HG02840 (cell line): ENCODE data around the gene OR4M1.
"Not testable (repeated sequence)": the region's sequence is repeated elsewhere in the genome, so short reads cannot be mapped to it uniquely, and the experiment has no call there.

ENCODE experiments used
- ATAC-seq: cut with Tn5 transposase; IDR thresholded peaks from one replicate; pipeline ENCODE4 v1.9.1; 2021; ENCODE audit warnings: mild to moderate bottlenecking, moderate library complexity, moderate number of reproducible peaks; ENCODE audit not compliant: unreplicated experiment, low FRiP score

Gene OR4M1

GRCh38 chr14:19773204-19773603 is at the start of gene OR4M1:
Gene OR4M1, plus strand, starts transcription at chr14:19773504. Its CDS starts 6,819 bp downstream, at chr14:19780323.
- not testable (repeated sequence) for ATAC-seq

GRCh38 chr14:19729359-19729758 is 43.9 kb upstream of the OR4M1 start:
- no peak for ATAC-seq

GRCh38 chr14:19729763-19730162 is 43.5 kb upstream of the OR4M1 start:
- ATAC-seq, result no peak

- not testable (repeated sequence) for ATAC-seq
Measured at GRCh38 chr14:19733893-19734292, 39.4 kb upstream of the OR4M1 start.

- ATAC-seq, result no peak
Measured at GRCh38 chr14:19743256-19743655, 30.0 kb upstream of the OR4M1 start, which contains the start of gene OR4Q3. Gene OR4Q3, plus strand, starts transcription at chr14:19743571.

- not testable (repeated sequence) for ATAC-seq
Measured at GRCh38 chr14:19752316-19752715, 21.0 kb upstream of the OR4M1 start.

GRCh38 chr14:19754172-19754571 is 19.1 kb upstream of the OR4M1 start:
- no peak for ATAC-seq

GRCh38 chr14:19771491-19771890 is 1.8 kb upstream of the OR4M1 start:
- ATAC-seq, result not testable (repeated sequence)

GRCh38 chr14:19771895-19772430 is 1.3 kb upstream of the OR4M1 start:
- no peak for ATAC-seq

- not testable (repeated sequence) for ATAC-seq
Measured at GRCh38 chr14:19772454-19772853, 850 bp upstream of the OR4M1 start.

- ATAC-seq, result no peak
Measured at GRCh38 chr14:19775587-19775986, 2.3 kb downstream of the OR4M1 start.

- ATAC-seq, result not testable (repeated sequence)
Measured at GRCh38 chr14:19785848-19786247, 12.5 kb downstream of the OR4M1 start.

GRCh38 chr14:19787318-19787717 is 14.0 kb downstream of the OR4M1 start:
- not testable (repeated sequence) for ATAC-seq

- ATAC-seq, result not testable (repeated sequence)
Measured at GRCh38 chr14:19788150-19788549, 14.8 kb downstream of the OR4M1 start.

- ATAC-seq, result not testable (repeated sequence)
Measured at GRCh38 chr14:19796520-19797108, 23.3 kb downstream of the OR4M1 start.

- ATAC-seq, result no peak
Measured at GRCh38 chr14:19799880-19800279, 26.6 kb downstream of the OR4M1 start.

- no peak for ATAC-seq
Measured at GRCh38 chr14:19800282-19801117, 27.2 kb downstream of the OR4M1 start.

- ATAC-seq, result no peak
Measured at GRCh38 chr14:19801118-19801464, 27.8 kb downstream of the OR4M1 start.

- ATAC-seq, result not testable (repeated sequence)
Measured at GRCh38 chr14:19803470-19803869, 30.2 kb downstream of the OR4M1 start, which contains the start of gene OR4N2. Gene OR4N2, plus strand, starts transcription at chr14:19803770. Its CDS starts 23,679 bp downstream, at chr14:19827449.

GRCh38 chr14:19813171-19813920 is 40.0 kb downstream of the OR4M1 start:
- not testable (repeated sequence) for ATAC-seq

- ATAC-seq, result not testable (repeated sequence)
Measured at GRCh38 chr14:19819879-19820278, 46.6 kb downstream of the OR4M1 start.
